Left ventricle myocardium inferior (tissue), 1 donor: ENCODE results near the gene TSPEAR. TPM values are rescaled to one million over a fixed set of nuclear protein-coding genes. Genes with fewer than 3 reads are reported as not detected.
"Not testable (repeated sequence)": the region's sequence is repeated elsewhere in the genome, so short reads cannot be mapped to it uniquely, and the experiment has no call there.

Experiments used
- DNase-seq: peaks from one replicate; pipeline ENCODE4 v3.0.0-alpha.2; 2020
- H3K27ac ChIP-seq: fragments of 200-600 bp; replicated peaks from 2 replicates; pipeline ENCODE4 v1.8.0; 2021
- H3K27me3 ChIP-seq: fragments of 200-600 bp; 2 replicates; pipeline ENCODE4 v1.8.0; 2021; ENCODE audit warnings: low read depth
- H3K36me3 ChIP-seq: fragments of 200-600 bp; 2 replicates; pipeline ENCODE4 v1.8.0; 2021
- H3K4me1 ChIP-seq: fragments of 200-600 bp; 2 replicates; pipeline ENCODE4 v1.8.0; 2021
- H3K4me3 ChIP-seq: fragments of 200-600 bp; 2 replicates; pipeline ENCODE4 v1.8.0; 2021; ENCODE audit warnings: mild to moderate bottlenecking, moderate library complexity
- H3K9me3 ChIP-seq: fragments of 200-600 bp; replicated peaks from 2 replicates; pipeline ENCODE4 v1.8.0; 2021
- CTCF ChIP-seq: fragments of 200-600 bp; IDR thresholded peaks from 2 replicates; pipeline ENCODE4 v1.8.0; 2021; ENCODE audit warnings: antibody characterized with exemption, mild to moderate bottlenecking, borderline replicate concordance
- intact Hi-C: fragments of 100-400 bp; cut with micrococcal nuclease; formaldehyde crosslinking; loops from one replicate; pipeline ENCODE4 v1.11.0; 2022
- total RNA-seq: library from RNA; stranded (reverse); fragmentation: NEBNext Ultra II Directional; extraction: Animal tissue kit (Norgen Biotek cat#: 25700); gene quantifications from one replicate; pipeline ENCODE4 v1.2.1, GENCODE V29; 2021
- donor health status: DM: no; HTN: yes; CAD: no; lungs with severe emphysema.

TSPEAR gene
- total RNA-seq, 1 donor from 2014 or later: 3.3 TPM

DNA sequence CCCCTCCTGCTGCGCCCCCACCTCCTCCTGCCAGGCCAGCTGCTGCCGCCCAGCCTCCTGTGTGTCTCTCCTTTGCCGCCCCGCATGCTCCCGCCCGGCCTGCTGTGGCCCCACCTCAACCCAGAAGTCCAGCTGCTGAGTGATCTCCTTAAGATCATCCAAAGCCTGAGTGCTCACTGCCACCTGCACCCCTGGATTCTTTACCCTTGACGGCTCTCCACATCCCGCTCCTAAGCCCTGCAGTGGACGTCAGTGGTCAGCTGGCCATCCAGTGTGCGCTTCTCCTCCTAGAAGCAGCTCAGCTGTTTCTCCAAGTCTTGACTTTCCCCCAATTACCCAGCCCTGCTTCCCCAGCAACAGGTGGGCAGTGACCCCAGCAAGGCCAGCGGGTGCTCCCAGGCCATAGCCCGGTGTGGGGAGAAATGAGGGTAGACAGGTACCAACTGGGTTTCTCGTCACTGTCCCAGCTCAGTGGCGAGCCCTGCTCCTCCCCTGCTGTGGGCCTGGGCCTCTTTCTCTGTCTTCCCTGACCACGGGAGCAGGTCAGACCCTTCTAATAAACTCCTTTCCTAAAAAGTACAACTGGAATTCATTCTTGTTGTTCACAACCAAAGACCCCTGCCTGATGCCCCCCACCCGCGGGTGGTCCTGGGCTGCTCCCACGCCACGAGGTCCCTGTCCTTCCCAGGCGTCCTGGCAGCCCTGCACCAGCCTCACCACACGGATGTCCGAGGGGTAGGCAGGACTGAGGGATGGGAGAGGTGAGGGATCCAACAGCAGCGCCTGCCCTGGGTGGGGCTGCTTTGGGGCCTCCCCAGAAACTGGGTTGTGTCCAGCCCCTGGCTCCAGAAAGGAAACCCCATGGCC lies 109.5 kb downstream of the TSPEAR start:
- intact Hi-C loops: no loop called here
- no peak overlapping the region for H3K4me3 ChIP-seq
- peaks cover 15% of the 10 kb centered on the region for H3K9me3 ChIP-seq
- no peak for DNase-seq
- no peaks in the 10 kb centered on the region for H3K4me1 ChIP-seq
- no peak overlapping the region for H3K27ac ChIP-seq
- no peak for TF ChIP-seq CTCF
- no peaks in the 10 kb centered on the region for H3K36me3 ChIP-seq
- H3K27me3 ChIP-seq: peaks cover 56% of the 10 kb centered on the region

DNA sequence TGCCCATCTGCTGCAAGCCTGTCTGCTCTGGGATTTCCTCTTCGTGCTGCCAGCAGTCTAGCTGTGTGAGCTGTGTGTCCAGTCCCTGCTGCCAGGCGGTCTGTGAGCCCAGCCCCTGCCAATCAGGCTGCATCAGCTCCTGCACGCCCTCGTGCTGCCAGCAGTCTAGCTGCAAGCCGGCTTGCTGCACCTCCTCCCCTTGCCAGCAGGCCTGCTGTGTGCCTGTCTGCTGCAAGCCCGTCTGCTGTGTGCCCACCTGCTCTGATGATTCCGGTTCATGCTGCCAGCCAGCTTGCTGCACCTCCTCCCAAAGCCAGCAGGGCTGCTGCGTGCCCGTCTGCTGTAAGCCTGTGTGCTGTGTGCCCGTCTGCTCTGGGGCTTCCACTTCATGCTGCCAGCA lies 110.3 kb downstream of the TSPEAR start:
- H3K27ac ChIP-seq, H3K4me1 ChIP-seq, DNase-seq, H3K4me3 ChIP-seq, intact Hi-C loops, H3K36me3 ChIP-seq: not testable (repeated sequence)
- Histone ChIP-seq H3K27me3 (peaks cover 59% of the 10 kb centered on the region), H3K9me3 (peaks cover 10% of the 10 kb centered on the region)

DNA sequence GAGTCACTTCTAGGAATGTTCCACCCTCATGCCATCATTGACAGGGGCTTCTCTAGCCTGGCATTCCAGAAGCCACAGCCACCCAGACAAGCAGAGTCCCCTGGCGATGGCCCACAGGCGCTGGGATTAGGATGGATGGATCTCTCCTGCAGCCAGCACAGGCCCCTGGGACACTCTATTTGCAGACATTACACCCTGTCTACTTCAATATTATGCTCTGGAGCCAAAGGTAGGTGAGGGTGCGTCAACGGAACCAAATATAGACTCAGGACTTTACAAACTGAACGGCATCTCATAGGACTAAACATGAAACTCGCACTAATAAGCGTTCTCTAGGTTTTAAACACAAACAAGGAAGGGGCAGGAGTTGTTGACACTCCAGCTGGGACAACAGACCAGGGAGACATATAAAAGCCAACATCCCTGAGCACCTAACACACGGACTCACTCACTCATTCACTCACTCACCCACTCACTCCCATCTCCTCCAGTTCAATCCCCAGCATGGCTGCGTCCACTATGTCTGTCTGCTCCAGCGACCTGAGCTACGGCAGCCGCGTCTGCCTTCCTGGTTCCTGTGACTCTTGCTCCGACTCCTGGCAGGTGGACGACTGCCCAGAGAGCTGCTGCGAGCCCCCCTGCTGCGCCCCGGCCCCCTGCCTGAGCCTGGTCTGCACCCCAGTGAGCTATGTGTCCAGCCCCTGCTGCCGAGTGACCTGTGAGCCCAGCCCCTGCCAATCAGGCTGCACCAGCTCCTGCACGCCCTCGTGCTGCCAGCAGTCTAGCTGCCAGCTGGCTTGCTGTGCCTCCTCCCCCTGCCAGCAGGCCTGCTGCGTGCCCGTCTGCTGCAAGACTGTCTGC lies 111.0 kb downstream of the TSPEAR start, which contains the start of gene KRTAP10-7:
KRTAP10-7 (plus strand) TSS at position 480 of the 861 bp plus-strand sequence; CDS start at position 505, 25 bp downstream.
- H3K4me1 ChIP-seq, H3K27ac ChIP-seq, H3K4me3 ChIP-seq, DNase-seq, intact Hi-C loops, H3K36me3 ChIP-seq: not testable (repeated sequence)
- Histone ChIP-seq H3K27me3 (peaks cover 62% of the 10 kb centered on the region), H3K9me3 (peaks cover 10% of the 10 kb centered on the region)

DNA sequence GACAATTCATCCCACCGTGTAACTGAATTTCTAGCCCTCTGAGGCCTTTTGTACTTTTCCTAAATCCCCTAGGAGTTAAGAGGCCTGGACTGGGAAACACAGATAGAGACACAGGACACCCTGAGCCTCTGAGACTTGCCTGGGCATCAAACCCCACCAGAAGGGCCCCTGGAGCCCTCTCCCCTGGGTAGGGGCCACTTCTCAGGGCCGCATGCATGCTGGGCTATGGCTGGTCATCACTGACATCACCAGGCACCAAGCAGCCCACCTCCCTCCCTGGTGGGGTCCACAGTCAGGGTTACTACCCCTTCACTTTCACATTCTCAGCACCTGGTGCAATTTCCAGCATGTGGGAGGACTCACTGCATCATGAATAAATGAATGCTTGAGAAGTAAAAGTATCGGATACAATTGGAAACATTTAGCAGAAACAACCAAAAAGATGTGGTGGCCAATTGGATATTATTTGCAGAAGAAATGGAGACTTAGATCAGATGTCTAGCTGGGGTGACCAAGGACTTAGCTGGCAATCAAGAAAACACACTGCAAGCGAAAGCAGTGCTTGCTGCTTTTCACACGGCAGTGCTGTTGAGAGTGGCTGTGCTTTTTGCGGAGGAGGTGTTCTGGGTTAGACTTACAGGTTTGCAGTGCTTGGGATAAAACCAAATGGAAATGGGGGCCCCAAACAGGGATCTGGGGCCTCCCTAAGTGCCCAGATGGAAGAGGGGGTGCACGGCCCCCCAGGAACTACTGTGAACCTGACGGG lies 111.9 kb downstream of the TSPEAR start:
- H3K4me1 ChIP-seq: no peaks in the 10 kb centered on the region
- DNase-seq: no peak
- peaks cover 10% of the 10 kb centered on the region for H3K9me3 ChIP-seq
- no peak overlapping the region for H3K27ac ChIP-seq
- H3K27me3 ChIP-seq: peaks cover 64% of the 10 kb centered on the region
- no peak for TF ChIP-seq CTCF
- intact Hi-C loops: no loop called here
- H3K4me3 ChIP-seq: no peak overlapping the region
- H3K36me3 ChIP-seq: no peaks in the 10 kb centered on the region

DNA sequence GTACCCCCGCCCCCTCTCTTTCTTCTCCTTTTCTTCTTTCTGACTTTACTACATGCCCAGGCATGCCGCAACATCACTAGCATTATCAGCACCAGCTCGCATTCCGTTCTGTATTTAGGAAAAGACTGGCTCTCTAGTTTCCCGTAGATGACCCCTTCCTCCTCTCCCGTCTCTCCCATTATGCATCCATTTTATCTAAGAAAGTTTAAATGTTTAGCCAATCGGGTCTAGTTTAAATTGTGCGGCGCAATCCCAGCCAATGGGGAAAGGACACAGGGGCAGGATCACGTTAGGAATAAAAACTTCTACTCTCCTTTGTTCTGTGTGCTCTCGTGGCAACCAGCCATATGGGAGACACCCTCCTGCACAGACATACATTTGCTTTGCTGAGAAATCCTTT lies 113.3 kb downstream of the TSPEAR start:
- H3K4me3 ChIP-seq: no peak overlapping the region
- no peak for TF ChIP-seq CTCF
- H3K36me3 ChIP-seq: no peaks in the 10 kb centered on the region
- peaks cover 50% of the 10 kb centered on the region for H3K27me3 ChIP-seq
- intact Hi-C loops: no loop called here
- H3K9me3 ChIP-seq: peaks cover 10% of the 10 kb centered on the region
- H3K4me1 ChIP-seq: peaks cover 4% of the 10 kb centered on the region
- DNase-seq: no peak
- H3K27ac ChIP-seq: no peak overlapping the region
